K562 (cell line): ENCODE results near the gene ZMAT2. TPM values are rescaled to one million over a fixed set of nuclear protein-coding genes. Genes with fewer than 3 reads are reported as not detected.

ENCODE experiments used
- CUX1 ChIP-seq: fragments of 200-800 bp; sonication (Bioruptor generic); IDR thresholded peaks from 2 replicates; pipeline ENCODE4 v1.6.1; 2016; ENCODE audit warnings: missing genetic modification characterization, missing compliant biosample characterization
- DIDO1 ChIP-seq: fragments of 450-650 bp; IDR thresholded peaks from 2 replicates; pipeline ENCODE4 v1.6.1; 2016; ENCODE audit warnings: low read depth, missing biosample characterization, missing genetic modification characterization
- DMBX1 ChIP-seq: fragments of 250-450 bp; sonication (Bioruptor Pico); IDR thresholded peaks from 2 replicates; pipeline ENCODE4 v1.8.0; 2022; ENCODE audit warnings: inconsistent platforms, mild to moderate bottlenecking, moderate library complexity, borderline replicate concordance
- ESRRA ChIP-seq: fragments of 450-650 bp; IDR thresholded peaks from 2 replicates; pipeline ENCODE4 v1.6.1; 2014; ENCODE audit warnings: low read depth, mild to moderate bottlenecking, moderate library complexity, borderline replicate concordance
- FOSL1 ChIP-seq: fragments of 200-800 bp; sonication (Bioruptor generic); conservative IDR thresholded peaks from 2 replicates; pipeline ENCODE4 v1.6.1; 2016; ENCODE audit warnings: missing genetic modification characterization, missing compliant biosample characterization
- GABPA ChIP-seq: fragments of 200-800 bp; sonication (Bioruptor generic); conservative IDR thresholded peaks from 2 replicates; pipeline ENCODE4 v1.6.1; 2016; ENCODE audit warnings: low read depth, missing genetic modification characterization, missing compliant biosample characterization
- KLF10 ChIP-seq: fragments of 250-450 bp; sonication (Bioruptor Pico); IDR thresholded peaks from 2 replicates; pipeline ENCODE4 v1.6.1; 2021; ENCODE audit warnings: matching md5 sums
- NFXL1 ChIP-seq: fragments of 450-650 bp; formaldehyde crosslinking; IDR thresholded peaks from 2 replicates; pipeline ENCODE4 v1.4.0; 2021; ENCODE audit warnings: mild to moderate bottlenecking
- NR1H2 ChIP-seq: sonication (generic); formaldehyde crosslinking; IDR thresholded peaks from 2 replicates; pipeline ENCODE4 v1.4.0; 2020; ENCODE audit warnings: mild to moderate bottlenecking, missing genetic modification reagents
- PHB ChIP-seq: fragments of 250-450 bp; sonication (Bioruptor Pico); IDR thresholded peaks from 2 replicates; pipeline ENCODE4 v1.5.0; 2021
- SLC30A9 ChIP-seq: fragments of 250-450 bp; sonication (Bioruptor Pico); IDR thresholded peaks from 2 replicates; pipeline ENCODE4 v1.8.0; 2022; ENCODE audit warnings: mild to moderate bottlenecking, moderate library complexity
- TEAD2 ChIP-seq: fragments of 450-650 bp; IDR thresholded peaks from 2 replicates; pipeline ENCODE4 v1.6.1; 2016; ENCODE audit warnings: missing genetic modification characterization, control low read depth, missing compliant biosample characterization
- USF1 ChIP-seq: sonication (generic); formaldehyde crosslinking; IDR thresholded peaks from 2 replicates; pipeline ENCODE4 v1.9.0; 2022; ENCODE audit warnings: mild to moderate bottlenecking, missing genetic modification reagents
- ZHX1 ChIP-seq: fragments of 150-350 bp; conservative IDR thresholded peaks from 2 replicates; pipeline ENCODE4 v1.6.1; 2014; ENCODE audit warnings: low read length
- ZNF175 ChIP-seq: fragments of 200-800 bp; sonication (Bioruptor generic); IDR thresholded peaks from 2 replicates; pipeline ENCODE4 v1.6.1; 2016; ENCODE audit warnings: low read depth, mild to moderate bottlenecking, missing genetic modification characterization, missing compliant biosample characterization
- ZNF23 ChIP-seq: fragments of 250-450 bp; sonication (Bioruptor Pico); IDR thresholded peaks from 2 replicates; pipeline ENCODE4 v1.4.0; 2020; ENCODE audit warnings: mild to moderate bottlenecking
- ZNF655 ChIP-seq: fragments of 250-450 bp; sonication (Bioruptor Pico); IDR thresholded peaks from 2 replicates; pipeline ENCODE4 v1.5.0; 2021
- ZNF79 ChIP-seq: fragments of 250-450 bp; sonication (Bioruptor Pico); IDR thresholded peaks from 2 replicates; pipeline ENCODE4 v1.4.0; 2020; ENCODE audit warnings: low read depth, mild to moderate bottlenecking, moderate library complexity
- polyA plus RNA-seq, 8 experiments: library from polyadenylated mRNA; depleted of rRNA in 4 of 8; stranded (reverse) in 5 of 8; unstranded in 3 of 8; fragments of >200 nt; fragmentation: Nextera tagmentation in 2 of 8; fragmentation: Illumina TruSeq in 1 of 8; extraction: Ambion mirVana in 2 of 8; extraction: Trizol in 1 of 8; gene quantifications; 2 replicates each; pipeline versions ENCODE4 v1.2.1 to v1.2.3, GENCODE V29; 2011 to 2014; ENCODE audit warnings: inconsistent platforms in 1 of 8, missing spikeins in 1 of 8
- total RNA-seq, 7 experiments: library from RNA; depleted of rRNA in 6 of 7; stranded (reverse); fragments of >200 nt in 6 of 7; fragmentation: Illumina TruSeq in 2 of 7; extraction: Trizol in 2 of 7; gene quantifications; 2 replicates each; pipeline versions ENCODE4 v1.2.1 to v1.2.3, GENCODE V29; 2011 to 2021; ENCODE audit warnings: low replicate concordance in 1 of 7

ZMAT2 gene
- total and polyA plus RNA-seq, 9 of the 15 experiments (the other 6 are each of a cell fraction or from before 2014, with no cell fraction given): 44.2 to 101 (median 69.2) TPM

GRCh38 chr5:140710899-140711552 lies 10.8 kb downstream of the ZMAT2 start (continued):
- TF ChIP-seq ZNF175 (CRISPR knock-in tag) (0 out of 2 replicates have a peak, but pooled peaks have one; percentile 19), ZNF79 (CRISPR knock-in tag) (no peak), ZNF23 (CRISPR knock-in tag) (no peak), NFXL1 (no peak), DIDO1 (tag) (no peak), DMBX1 (CRISPR knock-in tag) (no peak), NR1H2 (CRISPR knock-in tag) (no peak), ZNF655 (CRISPR knock-in tag) (no peak), TEAD2 (tag) (no peak), KLF10 (no peak), ESRRA (peak; percentile 81), PHB (no peak), USF1 (CRISPR knock-in tag) (no peak), SLC30A9 (CRISPR knock-in tag) (no peak), GABPA (tag) (peak; percentile 39), FOSL1 (peak; percentile 98), ZHX1 (no peak), CUX1 (CRISPR knock-in tag) (no peak)
